ENCODE data around the gene KIF1A.

The KIF1A gene

DNA sequence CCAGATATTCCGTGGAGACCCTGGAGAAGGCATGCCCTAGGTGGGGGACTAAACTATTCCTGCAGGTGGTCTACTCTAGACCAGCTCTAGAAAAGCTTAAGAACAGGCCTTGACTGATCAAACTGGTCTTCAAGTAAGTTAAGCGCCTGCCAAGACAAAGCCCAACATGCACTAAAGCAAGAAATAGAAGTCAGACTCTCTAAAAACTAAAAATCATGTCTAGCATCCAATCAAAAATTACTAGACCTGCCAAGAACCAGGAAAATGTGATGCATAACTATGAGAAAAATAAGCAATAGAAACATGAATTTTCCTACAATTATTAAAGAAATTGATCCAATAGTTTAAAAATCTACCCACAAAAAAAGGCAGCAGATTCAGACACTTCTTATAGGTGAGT, 13.6 kb downstream of the KIF1A start:
- no peak for DNase-seq (ENCODE audit: low read depth)

DNA sequence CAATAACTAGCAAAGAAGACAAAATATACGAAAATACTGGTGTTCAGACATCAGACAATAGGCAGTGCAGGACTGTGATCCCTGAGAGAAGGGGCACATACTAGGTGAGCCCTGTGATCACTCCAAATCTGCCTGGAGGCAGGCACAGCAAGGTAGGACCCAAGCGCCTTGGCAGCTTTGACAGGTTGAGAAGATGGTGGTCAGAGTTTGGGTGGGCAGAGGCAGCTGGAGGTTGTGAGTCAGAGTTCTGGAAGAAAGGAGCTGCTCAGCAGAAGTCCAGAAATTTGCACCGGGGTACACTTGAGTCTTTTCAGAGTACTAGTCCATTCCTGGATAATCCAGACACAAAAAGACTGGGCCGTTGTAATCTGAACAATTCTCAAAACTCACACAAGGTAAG, 14.0 kb downstream of the KIF1A start:
- H3K4me3 ChIP-seq (ENCODE audit: low read depth, low read length): no peak overlapping the region
- no peak for DNase-seq (ENCODE audit: low read depth)

More for the DNA sequence above, 13.6 kb downstream of the KIF1A start:
- H3K4me3 ChIP-seq (ENCODE audit: low read depth, low read length): no peak overlapping the region

DNA sequence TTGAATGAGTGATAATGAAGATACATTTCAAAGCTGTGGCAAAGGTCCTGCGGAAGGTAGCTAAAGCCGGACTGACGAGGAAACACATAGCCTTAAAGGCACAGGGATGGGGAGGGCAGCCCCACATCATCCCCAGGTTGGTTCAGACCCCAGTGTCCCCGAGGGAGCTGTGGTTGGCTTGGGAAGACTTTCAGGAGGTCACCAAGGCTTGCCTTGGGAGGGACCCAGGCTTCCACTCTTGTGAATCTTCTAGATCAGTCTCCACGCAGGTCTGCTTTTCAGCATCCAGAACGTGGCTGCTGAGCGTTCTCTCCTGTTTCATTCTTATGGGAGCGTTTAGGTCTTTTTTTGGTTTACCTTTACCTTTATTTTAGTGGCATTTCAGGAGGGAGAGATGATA, 16.8 kb downstream of the KIF1A start:
- H3K4me3 ChIP-seq (ENCODE audit: low read depth, low read length): no peak overlapping the region
- no peak for DNase-seq (ENCODE audit: low read depth)

DNA sequence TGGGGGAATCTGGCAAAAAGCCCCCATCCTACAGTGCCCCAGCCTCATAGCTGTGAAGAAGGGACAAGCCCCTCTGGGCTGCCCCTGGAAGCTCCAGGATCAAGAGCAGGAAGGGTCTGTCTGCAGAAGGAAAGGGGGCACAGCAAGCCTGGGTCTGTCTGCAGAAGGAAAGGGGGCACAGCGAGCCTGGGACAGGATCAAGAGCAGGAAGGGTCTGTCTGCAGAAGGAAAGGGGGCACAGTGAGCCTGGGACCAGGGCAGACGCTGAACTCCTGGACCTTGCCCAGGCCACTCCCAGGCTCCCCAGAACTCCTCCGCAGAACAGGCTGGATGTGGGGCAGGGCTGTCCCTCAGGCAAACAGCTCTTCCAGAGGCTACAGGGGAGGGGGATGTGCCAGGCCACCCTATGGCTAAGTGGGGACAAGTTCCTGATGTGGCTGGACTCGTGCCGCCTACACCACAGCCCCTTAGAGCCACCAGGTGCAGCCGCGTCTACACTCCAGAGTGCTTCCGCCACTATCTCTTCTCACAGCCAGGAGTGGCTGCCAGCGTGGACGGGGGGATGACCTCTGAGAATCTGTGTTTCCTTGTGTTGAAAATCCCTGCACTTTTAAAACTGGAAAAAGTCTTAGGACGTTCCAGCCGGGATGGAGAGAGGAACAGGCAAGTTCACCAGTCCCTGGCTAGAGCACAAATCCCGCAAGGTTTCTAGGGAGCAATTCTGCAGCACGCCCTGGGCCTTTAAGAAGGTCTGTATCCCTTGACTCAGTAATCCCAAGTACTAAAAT, 20.8 kb downstream of the KIF1A start:
- no peak for DNase-seq (ENCODE audit: low read depth)
- H3K4me3 ChIP-seq (ENCODE audit: low read depth, low read length): no peak overlapping the region

DNA sequence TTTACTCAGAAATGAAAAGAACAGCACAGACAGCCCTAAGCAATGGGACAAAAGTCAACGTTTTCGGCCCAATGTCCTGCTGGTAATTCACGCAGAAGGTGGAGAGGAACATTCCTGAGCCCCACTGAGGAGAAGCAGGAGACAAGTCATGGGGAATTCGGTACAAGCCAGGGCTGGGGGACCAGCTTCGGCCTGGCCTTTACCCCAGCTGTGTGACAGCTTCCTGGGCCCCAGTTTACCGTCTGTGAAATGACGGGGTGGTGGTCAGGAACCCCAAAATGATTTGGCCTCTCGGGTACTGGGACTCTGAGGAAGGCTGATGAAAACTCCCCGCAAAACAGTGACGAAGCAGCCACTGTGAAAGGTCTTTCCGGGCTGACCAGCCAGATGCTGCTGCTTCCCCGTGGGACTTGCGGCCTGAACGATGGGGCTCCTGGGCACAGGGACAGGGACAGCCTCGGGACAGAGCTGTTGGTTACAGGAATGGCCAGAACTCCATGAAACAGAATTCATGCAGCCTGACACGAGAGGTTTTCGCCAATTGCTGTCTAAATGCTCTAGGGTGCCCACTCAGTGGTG, 21.6 kb downstream of the KIF1A start:
- no peak overlapping the region for H3K4me3 ChIP-seq (ENCODE audit: low read depth, low read length)
- no peak for DNase-seq (ENCODE audit: low read depth)

DNA sequence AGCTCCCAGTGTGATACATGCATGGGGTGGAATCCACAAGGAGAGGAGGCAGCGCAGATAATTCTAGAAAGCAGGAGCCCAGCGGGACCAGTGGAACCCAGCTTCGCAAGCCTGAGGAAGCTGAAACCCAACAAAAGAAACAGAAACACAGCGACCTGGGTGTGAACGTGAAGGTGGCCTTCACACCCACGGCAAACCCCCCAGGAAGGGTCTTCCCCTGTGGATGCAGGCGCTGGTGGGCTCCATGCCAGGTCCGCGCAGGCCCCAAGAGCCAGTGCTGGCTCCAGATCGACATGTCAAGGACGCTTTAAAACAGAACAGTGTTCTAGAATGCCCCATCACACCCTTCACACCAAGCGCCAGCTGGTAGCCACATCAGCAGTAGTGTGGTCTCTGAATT, 22.1 kb downstream of the KIF1A start:
- DNase-seq (ENCODE audit: low read depth): no peak

DNA sequence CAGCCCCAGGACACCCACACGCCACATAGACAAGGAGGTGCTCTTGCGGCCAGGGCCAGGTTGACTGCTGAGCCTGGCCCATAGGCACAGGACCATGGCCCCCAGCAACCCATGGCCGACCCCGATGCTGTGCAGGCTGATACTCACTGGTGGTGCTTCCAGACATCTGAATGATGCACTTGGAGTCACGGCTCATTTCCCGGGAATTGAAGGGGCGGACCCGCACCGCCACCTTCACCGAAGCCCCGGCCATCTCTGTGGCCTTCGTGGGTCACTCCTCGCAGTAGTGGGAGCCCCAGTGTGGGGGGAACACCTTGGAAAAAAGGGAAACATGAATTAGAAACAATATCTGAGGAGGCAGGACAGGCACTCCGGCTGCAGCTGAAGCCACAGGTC, 22.5 kb downstream of the KIF1A start:
- H3K4me3 ChIP-seq (ENCODE audit: low read depth, low read length): no peak overlapping the region
- no peak for DNase-seq (ENCODE audit: low read depth)

More for the DNA sequence above, 22.1 kb downstream of the KIF1A start:
- H3K4me3 ChIP-seq (ENCODE audit: low read depth, low read length): no peak overlapping the region

DNA sequence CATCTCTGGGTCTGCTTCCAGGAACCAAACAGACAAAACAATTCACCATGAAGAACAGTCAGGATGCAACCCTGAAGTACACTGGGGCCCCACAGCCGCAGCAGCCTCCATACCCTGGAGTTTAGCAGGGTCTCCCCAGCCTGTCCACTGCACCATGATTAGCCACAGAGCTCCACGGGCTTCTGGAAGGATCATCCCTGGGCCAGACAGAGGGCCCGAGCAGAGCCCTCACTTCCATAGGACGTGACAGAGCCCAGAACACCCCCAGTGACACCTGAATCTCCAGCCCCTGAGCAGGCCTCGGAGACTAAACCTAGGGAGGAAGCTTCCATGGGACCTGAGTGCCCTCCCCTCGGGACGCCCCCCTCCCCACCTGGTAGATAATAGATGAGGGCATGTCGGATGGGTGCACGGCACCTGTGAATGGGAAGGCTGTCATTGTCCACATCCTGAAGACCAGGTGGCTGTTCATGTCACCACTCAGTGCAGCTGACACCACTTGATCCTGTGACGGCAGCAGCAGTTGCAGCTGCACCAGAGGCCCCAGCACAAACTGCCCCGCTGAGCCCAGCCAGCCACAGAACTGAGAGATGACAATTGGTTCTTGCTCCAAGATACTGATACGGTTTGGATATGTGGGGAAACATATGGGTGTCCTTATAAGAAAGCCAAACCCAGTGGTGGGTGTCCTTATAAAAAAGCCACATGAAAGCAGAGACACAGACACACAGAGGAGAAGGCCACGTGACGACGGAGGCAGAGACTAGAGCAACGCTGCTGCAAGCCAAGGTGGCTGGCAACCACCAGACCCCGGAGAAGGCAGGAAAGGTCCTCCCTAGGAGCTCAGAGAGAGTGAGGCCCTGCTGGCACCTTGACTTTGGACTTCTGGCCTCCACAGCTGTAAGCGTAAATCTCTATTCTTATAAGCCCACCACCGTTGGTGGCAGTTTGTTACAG, 23.2 kb downstream of the KIF1A start:
- no peak for DNase-seq (ENCODE audit: low read depth)
- H3K4me3 ChIP-seq (ENCODE audit: low read depth, low read length): no peak overlapping the region

DNA sequence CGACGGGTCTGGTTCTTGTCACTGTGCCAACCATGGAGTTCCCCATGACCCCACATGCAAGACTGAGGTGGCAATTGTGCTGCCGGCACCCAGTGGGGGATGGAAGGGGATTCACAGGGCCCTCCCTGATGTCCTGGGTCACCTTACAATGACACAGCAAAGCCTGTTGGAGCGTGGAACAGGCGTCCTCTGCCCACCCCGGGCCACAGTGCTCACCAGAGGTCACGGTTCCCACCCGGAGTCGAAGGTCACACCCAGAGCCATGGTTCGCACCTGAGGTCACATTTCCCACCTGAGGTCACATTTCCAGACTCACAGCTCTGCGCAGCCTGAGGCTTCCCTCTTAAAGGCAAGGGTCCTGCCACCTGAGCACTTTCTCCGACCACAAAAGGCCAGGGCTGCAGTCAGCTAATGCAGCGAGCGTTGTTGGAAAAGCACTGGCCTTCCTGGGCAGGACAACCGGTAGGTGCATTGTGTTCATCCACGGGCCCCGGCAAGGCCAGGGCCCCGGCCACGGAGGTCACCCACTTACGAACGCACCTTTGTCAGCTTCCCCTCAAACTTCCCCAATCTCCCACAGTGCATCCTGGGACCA, 24.0 kb downstream of the KIF1A start:
- no peak for DNase-seq (ENCODE audit: low read depth)
- H3K4me3 ChIP-seq (ENCODE audit: low read depth, low read length): no peak overlapping the region

DNA sequence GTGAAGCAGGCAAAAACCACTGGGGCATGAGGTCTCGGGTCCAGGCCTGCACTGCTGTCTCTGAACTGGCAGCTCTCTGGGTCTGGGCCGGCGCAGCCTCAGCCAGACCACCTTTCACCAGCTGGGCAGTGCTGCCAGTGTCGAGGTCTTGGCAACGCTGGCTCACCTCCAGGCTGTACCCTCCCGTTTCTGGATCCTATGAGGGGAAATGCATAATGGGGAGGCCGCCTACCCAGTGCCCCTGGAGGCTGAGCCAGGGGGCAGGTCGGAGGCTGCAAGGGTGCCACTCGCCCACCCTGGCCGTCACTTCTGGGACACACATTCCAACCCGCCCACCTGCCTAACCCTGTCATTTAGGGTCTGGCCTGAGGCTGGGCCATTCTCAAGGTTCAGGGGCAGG, 24.6 kb downstream of the KIF1A start:
- DNase-seq (ENCODE audit: low read depth): no peak

DNA sequence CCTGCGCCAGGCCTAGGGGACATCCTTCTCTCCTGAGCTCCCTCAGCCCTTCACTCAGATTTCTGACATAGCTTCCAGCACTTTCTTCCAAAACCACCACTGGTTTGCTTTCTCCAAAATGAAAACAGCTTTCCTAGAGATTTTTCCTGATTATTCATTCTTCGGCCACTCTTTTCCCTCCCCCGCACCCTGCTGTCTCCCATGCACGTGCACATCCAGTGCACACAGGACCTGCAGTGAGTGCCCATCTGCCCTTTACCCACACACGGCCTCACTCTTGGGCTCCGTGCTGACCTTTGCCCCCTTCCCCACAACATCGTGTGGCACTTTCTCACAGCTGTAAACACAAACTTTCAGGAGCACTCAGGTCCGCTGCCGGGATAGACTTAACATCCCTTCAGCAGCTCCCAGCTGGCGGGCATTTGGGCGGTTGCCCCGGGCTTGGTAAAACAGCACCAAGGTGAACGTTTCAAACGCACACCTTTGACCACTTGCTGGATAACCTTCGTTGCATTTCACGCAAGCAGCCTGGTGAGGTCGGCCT, 25.8 kb downstream of the KIF1A start:
- H3K4me3 ChIP-seq (ENCODE audit: low read depth, low read length): no peak overlapping the region
- DNase-seq (ENCODE audit: low read depth): no peak

More for the DNA sequence above, 24.6 kb downstream of the KIF1A start:
- no peak overlapping the region for H3K4me3 ChIP-seq (ENCODE audit: low read depth, low read length)

DNA sequence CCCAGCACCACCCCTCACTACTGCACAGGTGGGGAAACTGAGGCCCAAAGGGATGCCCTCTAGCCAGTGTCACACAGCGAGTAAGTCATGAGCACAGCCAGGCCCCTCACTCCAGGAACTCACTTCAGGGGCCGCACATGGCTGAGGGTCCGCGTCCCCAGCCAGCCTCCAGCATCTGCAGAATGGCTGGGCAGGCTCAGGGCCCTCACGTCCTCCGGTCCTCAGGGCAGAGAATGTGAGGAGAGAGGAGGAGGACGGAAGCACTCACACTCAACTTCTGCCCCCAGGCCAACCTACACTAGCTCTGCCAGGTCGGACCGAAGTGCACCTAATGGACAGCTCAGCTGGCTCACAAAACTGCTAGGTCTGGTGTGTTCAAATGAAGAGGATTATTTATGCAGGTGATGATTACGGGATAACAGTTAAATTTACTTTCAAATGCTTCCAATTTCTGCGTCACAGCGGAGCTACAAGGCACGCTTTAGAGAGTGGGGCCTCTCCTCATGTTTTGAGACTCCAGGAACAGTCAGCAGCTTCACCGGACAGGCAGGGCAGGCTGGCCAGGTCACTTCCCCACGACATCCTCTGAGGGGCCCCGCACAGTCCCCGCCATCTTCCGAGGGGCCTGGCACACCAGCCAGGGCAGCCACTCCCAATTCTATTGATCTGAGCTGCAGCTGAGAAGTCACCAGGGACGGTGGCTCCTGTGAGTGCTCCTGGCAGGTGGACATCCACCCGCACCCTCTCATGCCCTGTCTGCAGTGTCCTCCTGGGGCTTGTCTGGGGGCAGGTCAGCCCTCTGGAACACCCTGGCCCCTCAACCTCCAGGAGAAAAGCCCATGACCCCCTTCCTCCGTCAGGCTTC, 26.5 kb downstream of the KIF1A start:
- H3K4me3 ChIP-seq (ENCODE audit: low read depth, low read length): no peak overlapping the region
- DNase-seq (ENCODE audit: low read depth): no peak

DNA sequence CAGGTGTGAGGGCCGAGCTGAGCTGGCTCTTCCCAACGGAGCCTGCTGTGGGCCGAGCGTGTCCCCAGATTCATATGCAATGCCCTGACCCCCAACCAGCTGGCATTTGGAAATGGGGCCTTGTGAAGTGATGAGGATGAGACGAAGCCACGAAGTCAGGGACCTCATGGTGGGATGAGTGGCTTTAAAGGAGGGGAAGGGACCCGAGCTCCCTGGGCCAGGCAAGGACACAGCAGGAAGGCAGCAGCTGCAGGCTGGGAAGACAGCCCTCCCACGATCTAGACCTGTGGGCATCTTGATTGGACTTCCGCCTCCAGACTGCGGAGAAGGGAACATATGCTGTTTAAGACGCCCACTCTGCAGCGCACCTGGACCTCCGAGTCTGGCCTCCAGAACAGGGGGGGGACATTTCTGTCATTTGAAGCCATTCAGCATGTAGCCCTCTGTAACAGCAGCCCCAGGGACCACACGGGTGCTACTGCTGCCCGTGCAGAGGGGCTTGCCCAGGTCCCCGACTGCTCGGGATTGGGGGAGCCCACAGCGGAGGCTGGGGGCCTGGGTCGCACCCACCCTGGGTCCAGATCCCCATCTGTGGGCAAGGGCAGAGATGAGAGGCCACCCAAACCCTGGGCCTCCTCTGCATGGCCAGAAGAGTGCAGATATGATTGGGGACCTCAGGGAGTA, 27.2 kb downstream of the KIF1A start:
- no peak for DNase-seq (ENCODE audit: low read depth)
- H3K4me3 ChIP-seq (ENCODE audit: low read depth, low read length): no peak overlapping the region

DNA sequence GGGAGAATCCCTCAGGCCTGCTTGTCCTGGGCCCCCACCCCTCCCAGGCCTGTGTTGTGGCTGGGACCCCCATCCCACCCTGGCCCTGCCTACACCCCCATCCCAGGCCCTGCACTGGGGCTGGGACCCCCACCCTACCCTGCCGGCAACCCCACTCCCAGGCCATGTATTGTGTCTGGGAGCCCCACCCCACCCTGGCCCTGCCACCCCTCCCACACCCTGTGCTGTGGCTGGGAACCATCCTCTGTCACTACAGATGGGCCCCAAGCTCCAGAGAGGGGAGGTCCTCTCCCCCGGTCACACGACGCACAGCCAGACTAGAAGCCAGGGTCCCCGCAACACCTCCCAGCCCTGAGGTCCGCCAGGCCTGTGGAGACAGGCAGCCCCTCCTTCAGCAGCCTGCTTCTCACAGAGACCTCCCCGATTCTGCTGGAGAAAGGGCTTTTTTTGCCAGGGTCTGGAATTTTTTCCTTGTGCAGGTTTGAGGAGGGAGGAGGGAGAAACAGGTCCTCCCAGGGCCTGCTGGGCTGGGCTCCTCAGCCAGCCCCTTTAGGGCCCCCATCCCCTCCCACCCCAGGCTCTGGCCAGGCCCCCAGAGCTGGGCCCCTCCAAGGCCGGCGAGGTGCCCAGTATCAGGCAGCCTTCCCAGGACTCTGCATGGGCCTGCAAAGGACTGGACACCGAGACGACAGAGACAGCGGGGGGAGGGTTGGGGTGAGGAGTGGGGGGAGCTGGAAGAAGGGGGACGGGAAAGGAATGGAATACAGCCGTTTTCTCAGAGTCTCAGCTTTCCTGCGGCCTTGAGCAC, 28.0 kb downstream of the KIF1A start:
- H3K4me3 ChIP-seq (ENCODE audit: low read depth, low read length): no peak overlapping the region
- DNase-seq (ENCODE audit: low read depth): no peak

DNA sequence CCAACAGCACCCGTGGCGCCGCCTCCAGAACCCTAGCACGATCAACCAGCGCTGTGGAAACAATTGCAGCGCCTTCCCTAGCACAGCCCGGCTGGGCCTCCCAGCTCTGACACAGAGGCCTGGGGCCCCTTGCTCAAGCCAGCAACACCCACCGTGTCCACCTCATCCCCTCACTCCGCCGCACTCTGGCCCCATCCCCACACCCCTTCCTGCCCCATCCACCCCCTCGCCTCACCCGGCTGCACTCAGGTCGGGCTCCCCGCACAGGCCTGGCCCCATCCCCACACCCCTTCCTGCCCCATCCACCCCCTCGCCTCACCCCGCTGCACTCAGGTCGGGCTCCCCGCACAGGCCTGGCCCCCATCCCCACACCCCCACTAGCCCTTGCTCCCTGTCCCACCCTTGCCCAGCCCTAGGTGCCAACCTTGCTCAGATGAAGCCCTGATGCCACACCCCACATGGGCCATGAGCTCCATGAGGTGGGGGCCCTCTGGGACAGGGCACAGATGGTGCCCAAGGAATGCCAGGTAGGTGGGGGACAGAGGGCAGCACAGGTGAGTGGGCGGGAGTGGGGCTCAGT, 28.7 kb downstream of the KIF1A start:
- DNase-seq (ENCODE audit: low read depth): no peak
- H3K4me3 ChIP-seq (ENCODE audit: low read depth, low read length): no peak overlapping the region

DNA sequence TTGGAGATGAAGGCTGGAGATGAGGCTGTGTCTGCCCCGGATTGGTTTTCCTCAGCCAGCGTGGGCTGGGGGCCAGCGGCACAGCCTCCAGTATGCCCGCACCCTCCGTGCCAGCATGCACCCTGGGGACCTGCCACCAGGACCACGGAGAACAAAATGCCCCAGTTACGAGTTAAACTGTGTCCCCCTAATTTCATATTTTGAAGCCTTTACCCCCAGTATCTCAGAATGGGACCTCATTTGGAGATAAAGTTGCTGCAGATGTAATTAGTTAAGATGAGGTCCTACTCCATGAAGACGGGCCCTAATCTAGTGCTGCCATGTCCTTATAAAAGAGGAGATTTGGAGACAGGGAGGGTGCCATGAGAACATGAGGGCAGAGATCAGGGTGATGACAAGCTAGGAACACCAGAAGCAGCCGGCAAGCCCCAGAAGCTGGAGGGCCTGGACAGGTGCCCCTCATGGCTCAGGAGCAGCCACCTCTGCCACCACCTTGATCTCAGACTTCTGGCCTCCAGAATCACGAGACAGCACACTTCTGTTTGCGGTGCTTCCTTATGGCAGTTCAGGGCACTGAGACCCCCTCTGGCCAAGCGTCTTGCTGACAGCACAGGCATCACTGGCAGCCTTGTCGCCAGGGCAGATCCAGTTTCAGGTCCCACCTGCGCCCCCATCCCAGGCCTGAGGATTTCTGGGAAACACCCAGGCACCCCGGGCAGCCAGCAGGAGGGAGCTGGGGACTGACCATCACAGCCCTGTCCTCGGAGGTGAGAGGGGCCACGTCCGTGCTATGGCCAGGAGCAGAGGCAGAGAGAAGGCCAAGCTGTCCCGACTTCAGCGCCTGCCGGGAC, 29.4 kb downstream of the KIF1A start:
- DNase-seq (ENCODE audit: low read depth): no peak
- H3K4me3 ChIP-seq (ENCODE audit: low read depth, low read length): no peak overlapping the region

All from skeletal muscle cell (primary cell).